Urinary bladder (tissue), 4 donors: ENCODE results near the gene GAS7. TPM values are rescaled to one million over a fixed set of nuclear protein-coding genes. Genes with fewer than 3 reads are reported as not detected.
"Not testable (repeated sequence)": the region's sequence is repeated elsewhere in the genome, so short reads cannot be mapped to it uniquely, and the experiment has no call there.

Source experiments
- DNase-seq: peaks from one replicate; pipeline ENCODE4 v3.0.0-alpha.2; 2015; ENCODE audit errors: extremely low spot score
- H3K27ac ChIP-seq: one replicate; pipeline ENCODE4 v1.5.1; 2013; ENCODE audit warnings: low read depth, mild to moderate bottlenecking, moderate library complexity
- H3K36me3 ChIP-seq: one replicate; pipeline ENCODE4 v1.6.1; 2013; ENCODE audit warnings: mild to moderate bottlenecking, moderate library complexity; ENCODE audit not compliant: insufficient read depth
- H3K4me1 ChIP-seq: one replicate; pipeline ENCODE4 v1.6.1; 2013; ENCODE audit warnings: mild to moderate bottlenecking, moderate library complexity; ENCODE audit not compliant: insufficient read depth
- H3K4me3 ChIP-seq: one replicate; pipeline ENCODE4 v1.5.1; 2013; ENCODE audit warnings: low read depth, low read length
- WGBS: extraction: QIAGEN DNeasy Blood & Tissue Kit; methylation state at CpG from one replicate; pipeline ENCODE4 v1.1.7; 2013; 5-methylcytosine and 5-hydroxymethylcytosine counted together
- polyA plus RNA-seq: library from polyadenylated mRNA; stranded (reverse); fragments of 200-250 nt; gene quantifications from one replicate; pipeline ENCODE4 v1.2.3, GENCODE V29; 2013
- total RNA-seq: library from RNA; depleted of rRNA; stranded (reverse); fragments of >200 nt; gene quantifications from one replicate; pipeline ENCODE4 v1.2.3, GENCODE V29; 2014
- donor health status: healthy with polysubstance abuse.
- donor health status: healthy.

GAS7 gene
- total and polyA plus RNA-seq, 2 donors, result 32.7 to 86.7 TPM

DNA sequence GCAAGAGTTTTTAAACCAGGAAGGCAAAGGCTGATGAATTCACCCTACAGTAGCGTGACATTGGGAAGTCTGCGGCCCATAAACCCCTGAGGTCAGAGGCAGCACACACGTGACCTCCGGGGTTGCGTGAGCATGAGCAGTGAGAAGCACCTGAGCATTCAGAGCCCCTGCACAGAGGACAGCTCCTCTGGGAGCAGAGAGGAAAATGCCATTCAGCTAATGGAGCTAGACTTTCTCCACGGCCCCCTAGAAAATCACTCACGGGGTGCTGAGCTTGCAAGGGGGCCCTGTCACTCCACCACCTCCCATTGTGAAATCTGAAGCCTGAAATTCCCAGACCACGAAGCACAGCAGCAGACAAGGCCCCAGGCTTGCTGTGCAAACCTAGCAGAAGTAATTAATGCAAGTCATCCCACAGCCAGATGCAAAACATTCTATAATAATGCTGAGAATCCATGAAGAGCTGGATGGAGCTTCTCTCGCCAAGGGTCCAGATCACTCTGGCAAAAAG is 178.4 kb downstream of the GAS7 start:
- no peaks in the 10 kb centered on the region for H3K4me1 ChIP-seq
- 77% methylated on average over 9 of the region's 9 CpGs for WGBS
- H3K4me3 ChIP-seq, result no peak overlapping the region
- no peaks in the 10 kb centered on the region for H3K36me3 ChIP-seq
- DNase-seq, result no peak
- no peak overlapping the region for H3K27ac ChIP-seq

DNA sequence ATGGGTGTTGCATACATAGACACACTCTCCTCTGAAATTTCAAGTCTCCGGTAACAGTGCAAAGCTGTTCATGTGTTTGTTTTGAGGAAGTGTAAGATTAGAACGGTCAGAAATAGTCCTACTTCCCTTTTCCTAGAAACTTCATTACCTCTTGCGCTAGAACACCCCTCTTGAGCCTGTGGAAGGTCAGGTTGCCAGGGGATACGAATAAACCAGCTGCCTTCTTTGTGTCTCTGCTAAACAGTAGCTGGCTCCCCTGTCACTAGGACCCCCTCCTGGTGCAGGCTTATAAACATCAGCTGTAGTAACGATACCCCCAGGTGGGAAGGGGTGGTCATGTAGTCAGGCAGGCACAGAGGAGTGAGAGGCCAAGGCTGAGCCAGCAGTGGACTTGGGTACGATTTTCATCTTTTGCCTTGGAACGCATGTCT is 179.9 kb downstream of the GAS7 start:
- Histone ChIP-seq H3K4me1 (no peaks in the 10 kb centered on the region), H3K36me3 (no peaks in the 10 kb centered on the region), H3K27ac (no peak overlapping the region), H3K4me3 (no peak overlapping the region)
- 61% methylated on average over 7 of the region's 7 CpGs for WGBS
- DNase-seq, result no peak

DNA sequence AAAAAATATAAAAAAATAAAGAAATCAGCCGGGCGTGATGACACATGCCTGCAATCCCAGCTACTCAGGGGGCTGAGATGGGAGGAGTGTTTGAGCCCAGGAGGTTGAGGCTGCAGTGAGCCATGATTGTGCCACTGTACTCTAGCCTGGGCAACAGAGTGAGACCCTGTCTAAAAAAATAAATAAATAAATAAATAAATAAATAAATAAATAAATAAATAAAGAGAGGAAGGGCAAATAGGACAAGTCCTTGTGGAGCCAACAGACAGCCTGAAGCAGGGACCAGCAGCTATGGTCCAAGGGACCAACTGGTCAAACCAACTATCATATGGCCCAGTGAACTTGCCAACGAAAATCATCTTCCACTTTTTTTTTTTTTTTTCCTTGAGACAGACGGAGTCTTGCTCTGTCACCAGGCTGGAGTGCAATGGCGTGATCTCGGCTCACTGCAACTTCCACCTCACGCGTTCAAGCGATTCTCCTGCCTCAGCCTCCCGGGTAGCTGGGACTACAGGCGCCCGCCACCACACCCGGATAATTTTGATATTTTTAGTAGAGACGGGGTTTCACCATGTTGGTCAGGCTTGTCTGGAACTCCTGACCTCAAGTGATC is 181.3 kb downstream of the GAS7 start:
- not testable (repeated sequence) for H3K4me1 ChIP-seq, H3K4me3 ChIP-seq, DNase-seq, H3K36me3 ChIP-seq, H3K27ac ChIP-seq
- WGBS, result 96% methylated on average over 14 of the region's 14 CpGs

DNA sequence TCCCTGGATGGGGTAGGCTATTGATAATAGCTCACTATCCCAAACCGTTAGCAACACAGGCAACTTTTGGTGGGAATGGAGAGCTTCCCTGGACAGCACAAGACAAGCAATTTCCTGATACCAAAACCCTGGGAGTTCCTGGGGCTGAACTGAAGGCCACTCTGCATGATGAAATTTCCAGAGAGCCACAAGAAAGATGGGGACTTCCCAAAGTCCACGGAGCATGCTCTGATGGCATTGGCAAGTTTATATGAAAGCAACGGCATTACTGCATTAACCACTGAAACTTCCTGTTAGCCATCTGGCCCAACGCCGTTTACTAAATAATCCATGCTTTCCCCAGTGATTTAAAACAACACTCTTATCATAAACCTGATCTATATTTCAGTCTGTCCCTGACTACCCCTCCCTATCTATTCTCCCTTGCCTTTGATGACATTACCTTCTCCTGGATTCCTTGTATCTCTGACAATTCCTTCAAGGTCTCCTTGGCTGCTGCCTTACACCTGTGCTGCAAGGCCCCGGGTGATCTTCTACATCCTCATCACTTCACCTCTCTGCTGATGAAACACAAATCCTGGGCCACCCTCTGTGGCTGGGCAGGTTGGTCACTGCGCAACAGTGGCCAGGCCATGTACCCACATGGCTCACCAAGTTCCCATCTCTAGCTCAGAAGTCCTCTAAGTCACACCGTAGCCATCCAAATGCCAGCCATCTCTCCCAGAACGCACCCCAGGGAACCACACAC is 184.9 kb downstream of the GAS7 start:
- no peaks in the 10 kb centered on the region for H3K4me1 ChIP-seq
- H3K27ac ChIP-seq, result no peak overlapping the region
- H3K4me3 ChIP-seq, result no peak overlapping the region
- no peak for DNase-seq
- WGBS, result 75% methylated on average over 9 of the region's 9 CpGs
- H3K36me3 ChIP-seq, result no peaks in the 10 kb centered on the region

DNA sequence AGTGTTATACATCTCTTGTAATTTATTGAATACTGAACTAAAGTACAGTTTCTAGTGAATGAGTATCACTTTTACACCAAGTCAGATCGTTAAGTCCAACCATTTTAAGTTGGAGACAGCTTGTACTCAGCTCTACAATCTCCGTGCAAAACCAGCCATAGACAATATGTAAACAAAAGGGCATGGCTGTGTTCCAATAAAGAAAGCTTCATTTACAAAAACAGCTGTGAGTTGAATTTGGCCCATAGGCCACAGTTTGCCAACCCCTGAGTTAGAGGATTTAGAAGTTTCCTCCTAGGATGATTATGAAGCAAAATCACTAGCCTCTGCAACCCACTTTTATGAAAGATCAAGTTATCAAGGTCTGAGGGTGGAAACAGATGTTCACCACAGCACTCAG is 187.7 kb downstream of the GAS7 start:
- no peaks in the 10 kb centered on the region for H3K4me1 ChIP-seq
- no peak overlapping the region for H3K4me3 ChIP-seq
- H3K36me3 ChIP-seq, result no peaks in the 10 kb centered on the region
- 31% methylated on average over 2 of the region's 2 CpGs for WGBS
- DNase-seq, result no peak
- no peak overlapping the region for H3K27ac ChIP-seq

DNA sequence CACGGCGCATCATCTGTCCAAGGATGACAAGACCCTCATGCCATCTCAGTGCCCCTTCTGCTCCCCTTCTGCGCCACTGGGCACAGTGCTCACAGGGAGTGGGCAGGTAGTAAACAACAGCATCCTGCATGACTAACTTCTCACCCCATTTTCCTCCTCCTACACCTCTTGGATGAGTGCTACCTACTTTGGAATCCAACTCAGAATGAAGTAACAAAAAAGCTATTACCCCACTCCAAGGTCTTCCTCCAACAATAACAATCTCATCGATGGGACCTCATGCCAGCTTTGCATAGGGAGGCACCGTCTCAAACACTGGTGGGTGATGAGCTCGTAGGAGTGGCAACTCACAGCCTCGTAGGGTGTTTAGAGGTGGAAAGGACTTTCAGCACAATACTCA is 194.7 kb downstream of the GAS7 start:
- no peak overlapping the region for H3K27ac ChIP-seq
- H3K4me1 ChIP-seq, result no peaks in the 10 kb centered on the region
- no peak for DNase-seq
- H3K36me3 ChIP-seq, result no peaks in the 10 kb centered on the region
- H3K4me3 ChIP-seq, result no peak overlapping the region
- WGBS, result 78% methylated on average over 7 of the region's 7 CpGs

DNA sequence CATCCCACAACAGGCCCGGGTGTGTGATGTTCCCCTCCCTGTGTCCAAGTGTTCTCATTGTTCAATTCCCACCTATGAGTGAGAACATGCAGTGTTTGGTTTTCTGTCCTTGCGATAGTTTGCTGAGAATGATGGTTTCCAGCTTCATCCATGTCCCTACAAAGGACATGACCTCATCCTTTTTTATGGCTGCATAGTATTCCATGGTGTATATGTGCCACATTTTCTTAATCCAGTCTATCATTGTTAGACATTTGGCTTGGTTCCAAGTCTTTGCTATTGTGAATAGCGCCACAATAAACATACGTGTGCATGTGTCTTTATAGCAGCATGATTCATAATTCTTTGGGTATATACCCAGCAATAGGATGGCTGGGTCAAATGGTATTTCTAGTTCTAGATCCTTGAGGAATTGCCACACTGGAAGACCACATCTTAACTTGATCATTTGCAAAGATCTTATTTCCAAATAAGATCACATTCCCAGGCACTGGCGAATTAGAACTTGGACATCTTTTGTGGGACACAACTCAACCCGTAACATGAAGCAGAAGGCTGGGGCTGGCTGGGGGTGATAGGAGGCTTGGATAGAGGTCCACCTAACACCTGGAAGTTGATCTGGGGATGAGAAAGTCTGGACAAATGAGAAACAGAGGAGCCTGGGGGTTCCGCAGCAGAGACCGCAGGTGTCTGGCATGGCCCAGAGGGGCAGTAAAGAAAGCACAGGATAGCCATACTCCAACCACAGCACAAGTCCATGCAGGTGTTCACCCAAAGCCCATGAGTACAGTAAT is 195.6 kb downstream of the GAS7 start:
- not testable (repeated sequence) for H3K36me3 ChIP-seq, H3K4me1 ChIP-seq, DNase-seq, H3K4me3 ChIP-seq, H3K27ac ChIP-seq
- WGBS, result 82% methylated on average over 8 of the region's 8 CpGs

DNA sequence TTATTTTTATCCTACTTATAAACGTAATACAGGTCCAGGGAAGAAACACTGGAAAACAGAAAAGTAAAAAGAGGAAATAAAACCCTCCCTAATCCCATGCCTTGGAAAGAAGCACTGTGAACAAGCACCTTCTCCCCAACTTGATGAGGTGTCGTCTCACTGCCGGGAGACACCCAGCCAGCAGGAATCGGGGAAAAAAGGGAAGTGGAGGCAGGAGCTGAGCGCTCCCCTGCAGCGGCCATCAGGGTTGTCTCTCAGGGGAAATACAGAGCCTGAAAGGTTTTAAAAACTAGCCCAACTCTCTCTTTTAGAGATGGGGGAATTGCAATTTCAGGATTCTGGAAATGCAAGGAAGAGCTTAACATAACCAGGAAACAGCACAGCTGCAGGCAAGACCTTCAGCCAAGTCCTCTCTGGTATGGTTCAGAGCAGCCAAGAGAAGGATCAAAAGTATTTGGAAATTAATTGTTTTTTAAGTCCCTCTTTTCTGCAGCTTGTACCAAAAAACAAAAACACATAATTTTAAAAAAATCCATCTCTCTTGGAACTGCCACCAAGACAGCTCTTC is 197.0 kb downstream of the GAS7 start:
- H3K36me3 ChIP-seq, result no peaks in the 10 kb centered on the region
- no peaks in the 10 kb centered on the region for H3K4me1 ChIP-seq
- DNase-seq, result no peak
- WGBS, result 63% methylated on average over 6 of the region's 6 CpGs
- H3K4me3 ChIP-seq, result no peak overlapping the region
- no peak overlapping the region for H3K27ac ChIP-seq

DNA sequence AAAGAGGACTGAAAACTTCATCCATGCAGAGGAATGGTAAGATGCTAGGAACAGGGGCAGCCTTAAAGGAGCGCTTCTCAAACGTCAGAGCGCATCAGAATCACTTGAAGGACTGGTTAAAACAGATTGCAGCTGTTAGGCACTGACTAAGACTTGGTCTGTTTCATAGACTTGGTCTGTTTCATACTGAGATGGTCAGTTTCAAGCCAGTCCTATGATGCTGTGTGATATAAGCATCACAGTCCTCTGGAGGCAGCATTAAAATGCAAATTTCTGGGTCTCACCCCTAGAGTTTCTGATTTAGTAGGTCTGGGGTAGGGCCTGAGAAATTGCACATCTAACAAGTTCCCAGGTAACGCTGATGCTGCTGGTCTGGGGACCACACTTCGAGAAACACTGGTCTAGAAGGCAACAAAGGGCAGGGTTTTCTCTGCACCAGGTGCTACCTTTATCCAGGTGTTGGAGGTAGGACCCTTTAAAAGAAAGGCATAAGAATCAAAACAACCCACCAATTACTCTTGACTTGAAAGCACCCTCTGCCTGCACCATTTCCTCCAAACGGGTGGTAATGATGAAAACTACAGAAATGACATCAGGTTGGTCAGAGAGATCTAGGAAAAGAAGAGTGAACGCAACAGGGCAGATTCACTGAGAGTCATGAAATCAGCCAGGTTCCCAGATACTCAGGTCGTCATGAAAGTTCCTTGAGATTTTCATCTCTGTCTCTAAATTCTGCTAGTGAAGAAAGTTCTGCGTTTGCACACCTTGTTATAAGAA is 198.3 kb downstream of the GAS7 start:
- Histone ChIP-seq H3K27ac (no peak overlapping the region), H3K36me3 (peaks cover 2% of the 10 kb centered on the region), H3K4me3 (no peak overlapping the region), H3K4me1 (no peaks in the 10 kb centered on the region)
- no peak for DNase-seq
- 85% methylated on average over 9 of the region's 9 CpGs for WGBS

DNA sequence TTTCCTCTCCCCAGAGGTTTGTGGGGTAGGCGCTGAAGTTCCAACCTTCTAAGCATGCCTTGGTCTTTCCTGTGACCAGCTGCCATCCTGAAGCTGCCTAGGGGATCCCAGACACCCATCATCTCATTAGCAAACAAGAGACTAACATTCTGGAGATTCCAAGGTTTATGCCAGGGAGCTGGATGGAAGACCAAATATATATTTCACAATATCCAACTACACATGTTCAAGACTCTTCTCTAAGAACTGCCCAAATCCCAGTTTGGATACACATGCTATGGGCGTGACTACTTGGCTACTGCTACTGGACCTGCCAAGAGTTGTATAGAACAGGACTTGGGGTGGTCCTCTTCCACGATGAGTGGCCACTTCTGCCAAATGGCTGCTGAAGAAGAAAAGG is 200.3 kb downstream of the GAS7 start:
- H3K36me3 ChIP-seq, result peaks cover 2% of the 10 kb centered on the region
- no peaks in the 10 kb centered on the region for H3K4me1 ChIP-seq
- DNase-seq, result no peak
- H3K27ac ChIP-seq, result no peak overlapping the region
- 55% methylated on average over 3 of the region's 3 CpGs for WGBS
- no peak overlapping the region for H3K4me3 ChIP-seq

DNA sequence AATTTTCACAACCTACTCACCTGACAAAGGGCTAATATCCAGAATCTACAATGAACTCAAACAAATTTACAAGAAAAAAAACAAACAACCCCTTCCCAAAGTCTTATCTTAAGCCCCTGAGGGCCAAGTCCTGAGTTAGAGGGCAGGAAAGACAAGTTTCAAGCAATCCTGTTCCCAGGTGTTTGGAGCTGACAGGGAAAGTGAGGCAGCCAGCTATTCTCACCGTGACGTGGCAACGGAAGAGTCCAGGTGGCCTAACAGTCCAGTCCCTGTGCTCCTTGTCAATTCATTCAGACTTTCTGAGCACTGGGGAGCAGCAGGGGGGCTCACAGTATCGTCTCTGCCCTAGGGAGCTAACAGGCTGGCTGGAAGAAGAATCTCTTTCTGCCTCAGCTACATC is 203.6 kb downstream of the GAS7 start:
- 89% methylated on average over 4 of the region's 4 CpGs for WGBS
- no peak for DNase-seq
- H3K4me1 ChIP-seq, result no peaks in the 10 kb centered on the region
- H3K36me3 ChIP-seq, result peaks cover 2% of the 10 kb centered on the region
- H3K4me3 ChIP-seq, result no peak overlapping the region
- no peak overlapping the region for H3K27ac ChIP-seq

DNA sequence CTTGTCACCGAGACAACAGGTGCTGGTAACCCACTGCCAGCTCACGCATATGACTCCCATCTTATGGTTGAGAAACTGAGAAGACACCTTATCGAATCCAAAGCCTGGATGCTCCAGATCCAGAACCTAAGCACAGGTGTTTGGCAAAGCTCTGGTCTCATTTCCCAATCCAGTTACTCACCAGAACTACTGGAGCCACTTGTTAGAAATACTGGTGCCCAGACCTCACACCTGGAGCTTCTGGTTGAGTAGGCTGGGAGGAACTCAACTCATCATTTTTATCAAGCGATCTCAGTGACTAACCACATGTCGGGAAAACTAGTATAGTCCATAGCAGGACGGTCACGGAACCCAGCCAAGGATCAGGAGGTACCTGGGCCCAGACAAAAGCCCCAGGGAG is 206.6 kb downstream of the GAS7 start:
- H3K4me1 ChIP-seq, result no peaks in the 10 kb centered on the region
- no peak overlapping the region for H3K4me3 ChIP-seq
- DNase-seq, result no peak
- H3K27ac ChIP-seq, result no peak overlapping the region
- 96% methylated on average over 7 of the region's 7 CpGs for WGBS
- peaks cover 2% of the 10 kb centered on the region for H3K36me3 ChIP-seq

DNA sequence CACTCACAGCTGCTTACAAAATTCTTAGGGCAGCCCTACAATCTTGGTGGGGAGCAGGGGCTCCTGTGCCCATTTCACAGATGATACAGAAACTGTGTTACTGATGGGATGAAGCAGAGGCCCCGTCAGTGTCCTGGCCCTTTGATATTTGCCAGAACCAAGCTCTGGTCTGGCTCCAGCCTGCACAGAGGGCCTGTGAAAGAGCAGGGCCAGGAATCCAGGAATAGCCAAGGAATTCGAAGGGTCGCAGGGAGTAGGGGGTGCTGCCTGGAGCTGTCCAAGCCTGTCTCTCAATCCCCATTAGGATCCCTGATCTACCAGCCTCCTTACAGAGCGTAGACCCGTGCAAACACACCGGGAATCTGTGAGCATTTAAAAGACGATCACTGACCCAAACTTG is 207.1 kb downstream of the GAS7 start:
- WGBS, result 84% methylated on average over 7 of the region's 7 CpGs
- Histone ChIP-seq H3K36me3 (peaks cover 2% of the 10 kb centered on the region), H3K27ac (no peak overlapping the region), H3K4me1 (no peaks in the 10 kb centered on the region), H3K4me3 (no peak overlapping the region)
- no peak for DNase-seq
